ENCODE results near the gene AOC3. TPM values are rescaled to one million over a fixed set of nuclear protein-coding genes. Genes with fewer than 3 reads are reported as not detected.

Gene AOC3
- total RNA-seq, 4 donors from 2014 or later: 2.2 to 7.2 (median 4.2) TPM

- ATAC-seq (peak; percentile 58 to 83), DNase-seq (no peak)
- no peaks in the 10 kb centered on the region for H3K27me3 ChIP-seq
- H3K4me1 ChIP-seq: no peaks in the 10 kb centered on the region
- no peaks in the 10 kb centered on the region for H3K9me3 ChIP-seq
- intact Hi-C loops (cut with DNase I; ENCODE audit: low total_unique reads): loop anchor here (1.0 to 2.0 kb wide), 3 partner anchors 85 to 155 kb away; partner anchors contain the start of gene RPL27
- peaks cover 0 to 69% of the 10 kb centered on the region in 2 donors for H3K36me3 ChIP-seq
- no peak overlapping the region for H3K27ac ChIP-seq
- in situ Hi-C loops (cut with MboI; ENCODE audit: low sequenced_read_pairs in 4 of 4): loop anchor here (5.0 to 10.0 kb wide), 3 partner anchors 81 to 94 kb away; no protein-coding TSS in a partner anchor
- H3K4me3 ChIP-seq: no peak overlapping the region
- TF ChIP-seq CTCF (IDR thresholded peaks at IDR 0.05 in 4 of 5, conservative IDR thresholded peaks at IDR 0.05 in 1 of 5) (peak; percentile 83 to 91 (median 89)), POLR2A (IDR thresholded peaks at IDR 0.05) (no peak)
These were observed 7.6 kb upstream of the AOC3 start for GRCh38 chr17:42843358-42843934.

GRCh38 chr17:42844271-42844670, 6.7 kb upstream of the AOC3 start, which contains the start of gene AOC2:
Gene AOC2 (plus strand): TSS chr17:42844580. CDS start chr17:42844627, 47 bp downstream.
- ATAC-seq (no peak), DNase-seq (no peak)
- no peak within 1 kb of the TSS for H3K27ac ChIP-seq
- no peak for TF ChIP-seq POLR2A (IDR thresholded peaks at IDR 0.05)
- no peak for TF ChIP-seq CTCF (IDR thresholded peaks at IDR 0.05 in 4 of 5, conservative IDR thresholded peaks at IDR 0.05 in 1 of 5)
- no peaks in the 10 kb centered on the region for H3K27me3 ChIP-seq
- intact Hi-C loops (cut with DNase I; ENCODE audit: low total_unique reads) (no loop called here), in situ Hi-C loops (cut with MboI; ENCODE audit: low sequenced_read_pairs in 4 of 4) (loop anchor here (5.0 to 10.0 kb wide), 3 partner anchors 81 to 93 kb away; no protein-coding TSS in a partner anchor)
- H3K4me1 ChIP-seq: no peaks in the 10 kb centered on the region
- no peak within 1 kb of the TSS for H3K4me3 ChIP-seq
- peaks cover 0 to 61% of the 10 kb centered on the region in 2 donors for H3K36me3 ChIP-seq
- no peaks in the 10 kb centered on the region for H3K9me3 ChIP-seq

DNA sequence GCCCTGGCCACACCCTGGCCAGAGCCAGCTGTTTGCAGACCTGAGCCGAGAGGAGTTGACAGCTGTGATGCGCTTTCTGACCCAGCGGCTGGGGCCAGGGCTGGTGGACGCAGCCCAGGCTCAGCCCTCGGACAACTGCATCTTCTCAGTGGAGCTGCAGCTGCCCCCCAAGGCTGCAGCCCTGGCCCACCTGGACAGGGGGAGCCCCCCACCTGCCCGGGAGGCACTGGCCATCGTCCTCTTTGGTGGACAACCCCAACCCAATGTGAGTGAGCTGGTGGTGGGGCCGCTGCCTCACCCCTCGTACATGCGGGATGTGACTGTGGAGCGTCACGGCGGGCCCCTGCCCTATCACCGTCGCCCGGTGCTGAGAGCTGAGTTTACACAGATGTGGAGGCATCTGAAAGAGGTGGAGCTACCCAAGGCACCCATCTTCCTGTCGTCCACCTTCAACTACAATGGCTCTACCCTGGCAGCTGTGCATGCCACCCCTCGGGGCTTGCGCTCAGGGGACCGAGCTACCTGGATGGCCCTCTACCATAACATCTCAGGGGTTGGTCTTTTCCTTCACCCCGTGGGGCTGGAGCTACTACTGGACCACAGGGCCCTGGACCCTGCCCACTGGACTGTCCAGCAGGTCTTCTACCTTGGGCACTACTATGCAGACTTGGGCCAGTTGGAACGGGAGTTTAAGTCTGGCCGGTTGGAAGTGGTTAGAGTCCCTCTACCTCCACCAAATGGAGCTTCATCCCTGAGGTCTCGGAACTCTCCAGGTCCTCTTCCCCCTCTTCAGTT, 6.0 kb upstream of the AOC3 start:
- ATAC-seq: no peak
- no peak for TF ChIP-seq POLR2A (IDR thresholded peaks at IDR 0.05)
- no peak for TF ChIP-seq CTCF (IDR thresholded peaks at IDR 0.05 in 4 of 5, conservative IDR thresholded peaks at IDR 0.05 in 1 of 5)
- Histone ChIP-seq H3K27ac (no peak overlapping the region), H3K4me1 (no peaks in the 10 kb centered on the region), H3K36me3 (peaks cover 0 to 54% of the 10 kb centered on the region in 2 donors), H3K9me3 (no peaks in the 10 kb centered on the region), H3K4me3 (no peak overlapping the region), H3K27me3 (no peaks in the 10 kb centered on the region)
- no peak for DNase-seq
- intact Hi-C loops (cut with DNase I; ENCODE audit: low total_unique reads) (no loop called here), in situ Hi-C loops (cut with MboI; ENCODE audit: low sequenced_read_pairs in 4 of 4) (loop anchor here (5.0 to 10.0 kb wide), 3 partner anchors 80 to 92 kb away; no protein-coding TSS in a partner anchor)

GRCh38 chr17:42845556-42845917, 5.5 kb upstream of the AOC3 start:
- intact Hi-C loops (cut with DNase I; ENCODE audit: low total_unique reads) (no loop called here), in situ Hi-C loops (cut with MboI; ENCODE audit: low sequenced_read_pairs in 4 of 4) (loop anchor here in 1 of 4 donors (10.0 kb wide), 1 partner anchor 79 kb away; no protein-coding TSS in a partner anchor)
- Histone ChIP-seq H3K27ac (no peak overlapping the region), H3K4me3 (no peak overlapping the region), H3K36me3 (peaks cover 0 to 48% of the 10 kb centered on the region in 2 donors), H3K4me1 (peaks cover 0 to 3% of the 10 kb centered on the region in 2 donors), H3K27me3 (no peaks in the 10 kb centered on the region), H3K9me3 (no peaks in the 10 kb centered on the region)
- TF ChIP-seq CTCF (IDR thresholded peaks at IDR 0.05 in 4 of 5, conservative IDR thresholded peaks at IDR 0.05 in 1 of 5): no peak
- TF ChIP-seq POLR2A (IDR thresholded peaks at IDR 0.05): no peak
- DNase-seq: no peak
- ATAC-seq: no peak
